Measurements from ENCODE around the gene REP15. TPM values are rescaled to one million over a fixed set of nuclear protein-coding genes. Genes with fewer than 3 reads are reported as not detected.

Gene REP15
- total RNA-seq, 1 donor from 2014 or later, result not detected

GRCh38 chr12:27682534-27682933 lies 13.7 kb upstream of the REP15 start:
- TF ChIP-seq CTCF (IDR thresholded peaks at IDR 0.05) (no peak), POLR2A (IDR thresholded peaks at IDR 0.05) (no peak), POLR2AphosphoS5 (IDR thresholded peaks at IDR 0.05; ENCODE audit: insufficient read depth in 1 of 2, low read depth in 1 of 2) (no peak)
- DNase-seq (ENCODE audit: extremely low spot score in 2 of 2), result no peak
- intact Hi-C loops (cut with DNase I), result no loop called here
- Histone ChIP-seq H3K27ac (no peak overlapping the region), H3K4me3 (no peak overlapping the region), H3K36me3 (peaks cover 0 to 62% of the 10 kb centered on the region in 2 donors), H3K4me1 (no peaks in the 10 kb centered on the region), H3K9me3 (no peaks in the 10 kb centered on the region), H3K27me3 (no peaks in the 10 kb centered on the region)

- TF ChIP-seq CTCF (IDR thresholded peaks at IDR 0.05) (no peak), POLR2A (IDR thresholded peaks at IDR 0.05) (no peak), POLR2AphosphoS5 (IDR thresholded peaks at IDR 0.05; ENCODE audit: insufficient read depth in 1 of 2, low read depth in 1 of 2) (no peak)
- Histone ChIP-seq H3K27me3 (no peaks in the 10 kb centered on the region), H3K27ac (no peak overlapping the region), H3K36me3 (peaks cover 0 to 73% of the 10 kb centered on the region in 2 donors), H3K4me1 (no peaks in the 10 kb centered on the region), H3K9me3 (no peaks in the 10 kb centered on the region), H3K4me3 (no peak overlapping the region)
- intact Hi-C loops (cut with DNase I), result no loop called here
- no peak for DNase-seq (ENCODE audit: extremely low spot score in 2 of 2)
Measured at GRCh38 chr12:27685274-27685673, 11.0 kb upstream of the REP15 start.

- intact Hi-C loops (cut with DNase I), result no loop called here
- no peaks in the 10 kb centered on the region for H3K27me3 ChIP-seq
- H3K4me1 ChIP-seq, result no peaks in the 10 kb centered on the region
- no peak for DNase-seq (ENCODE audit: extremely low spot score in 2 of 2)
- H3K36me3 ChIP-seq, result peaks cover 0 to 72% of the 10 kb centered on the region in 2 donors
- no peak overlapping the region for H3K27ac ChIP-seq
- no peak overlapping the region for H3K4me3 ChIP-seq
- no peak for TF ChIP-seq CTCF (IDR thresholded peaks at IDR 0.05)
- no peak for TF ChIP-seq POLR2A (IDR thresholded peaks at IDR 0.05)
- no peaks in the 10 kb centered on the region for H3K9me3 ChIP-seq
Measured at GRCh38 chr12:27686147-27686546, 10.1 kb upstream of the REP15 start.

GRCh38 chr12:27688671-27689070 lies 7.6 kb upstream of the REP15 start:
- Histone ChIP-seq H3K4me1 (no peaks in the 10 kb centered on the region), H3K27ac (no peak overlapping the region), H3K9me3 (no peaks in the 10 kb centered on the region), H3K36me3 (peaks cover 0 to 72% of the 10 kb centered on the region in 2 donors), H3K27me3 (no peaks in the 10 kb centered on the region), H3K4me3 (no peak overlapping the region)
- no peak for DNase-seq (ENCODE audit: extremely low spot score in 2 of 2)
- intact Hi-C loops (cut with DNase I), result no loop called here
- TF ChIP-seq POLR2AphosphoS5 (IDR thresholded peaks at IDR 0.05; ENCODE audit: insufficient read depth in 1 of 2, low read depth in 1 of 2), result no peak
- TF ChIP-seq POLR2A (IDR thresholded peaks at IDR 0.05), result no peak
- no peak for TF ChIP-seq CTCF (IDR thresholded peaks at IDR 0.05)

- peaks cover 0 to 69% of the 10 kb centered on the region in 2 donors for H3K36me3 ChIP-seq
- no peaks in the 10 kb centered on the region for H3K4me1 ChIP-seq
- no peak overlapping the region for H3K27ac ChIP-seq
- no peaks in the 10 kb centered on the region for H3K27me3 ChIP-seq
- H3K4me3 ChIP-seq, result no peak overlapping the region
- TF ChIP-seq CTCF (IDR thresholded peaks at IDR 0.05), result no peak
- TF ChIP-seq POLR2AphosphoS5 (IDR thresholded peaks at IDR 0.05; ENCODE audit: insufficient read depth in 1 of 2, low read depth in 1 of 2), result no peak
- TF ChIP-seq POLR2A (IDR thresholded peaks at IDR 0.05), result no peak
- DNase-seq (ENCODE audit: extremely low spot score in 2 of 2), result no peak
- intact Hi-C loops (cut with DNase I), result no loop called here
- H3K9me3 ChIP-seq, result no peaks in the 10 kb centered on the region
Measured at GRCh38 chr12:27689558-27690180, 6.6 kb upstream of the REP15 start.

Measured in vagina (tissue), 2 donors.